Calu3 (cell line): ENCODE data around the gene CASK. TPM values are rescaled to one million over a fixed set of nuclear protein-coding genes. Genes with fewer than 3 reads are reported as not detected.
A peak's percentile ranks its signal among the peaks of the same experiment; 100 is the strongest.
"Not testable (repeated sequence)": the region's sequence is repeated elsewhere in the genome, so short reads cannot be mapped to it uniquely, and the experiment has no call there.

Experiments
- BruUV-seq: library from RNA; stranded (reverse); fragments of 400-500 nt; replicated peaks from 2 replicates; lab custom pipeline; 2021; lab: Mats Ljungman, UMichigan
- CTCF ChIA-PET: fragments of 300-600 bp; sonication (Branson Sonifier 250); formaldehyde crosslinking; loops from one replicate; lab custom pipeline; 2022; ENCODE audit warnings: antibody characterized with exemption; lab: Charles Lee
- DNase-seq: peaks from one replicate; pipeline ENCODE4 v3.0.0; 2022
- H3K27ac Mint-ChIP-seq: one replicate; pipeline ENCODE4 v1.8.0; 2022; ENCODE audit warnings: mixed read lengths; ENCODE audit not compliant: unreplicated experiment
- H3K27me3 Mint-ChIP-seq: one replicate; pipeline ENCODE4 v1.8.0; 2022; ENCODE audit warnings: mixed read lengths; ENCODE audit not compliant: unreplicated experiment
- H3K36me3 Mint-ChIP-seq: one replicate; pipeline ENCODE4 v1.8.0; 2022; ENCODE audit warnings: mild to moderate bottlenecking, moderate library complexity, mixed read lengths; ENCODE audit not compliant: insufficient read depth, unreplicated experiment
- H3K4me1 Mint-ChIP-seq: one replicate; pipeline ENCODE4 v1.8.0; 2022; ENCODE audit warnings: mild to moderate bottlenecking, low read depth, mixed read lengths; ENCODE audit not compliant: unreplicated experiment
- H3K4me3 Mint-ChIP-seq: one replicate; pipeline ENCODE4 v1.8.0; 2022; ENCODE audit warnings: mild to moderate bottlenecking, low read depth, moderate library complexity, mixed read lengths; ENCODE audit not compliant: unreplicated experiment
- H3K9me3 Mint-ChIP-seq: one replicate; pipeline ENCODE4 v1.8.0; 2022; ENCODE audit warnings: low read depth, mixed read lengths; ENCODE audit not compliant: unreplicated experiment
- CTCF ChIP-seq: fragments of 200-600 bp; IDR thresholded peaks from one replicate; pipeline ENCODE4 v1.8.0; 2022; ENCODE audit warnings: antibody characterized with exemption; ENCODE audit not compliant: unreplicated experiment
- intact Hi-C: fragments of 100-400 bp; cut with micrococcal nuclease; formaldehyde crosslinking; loops from one replicate; pipeline ENCODE4 v1.10.0; 2022; ENCODE audit not compliant: unreplicated experiment
- total RNA-seq: library from RNA; stranded (reverse); gene quantifications from 2 replicates; pipeline ENCODE4 v1.2.3, GENCODE V29; 2022

Gene CASK
- total RNA-seq, 1 experiment from 2014 or later: 157 TPM

DNA sequence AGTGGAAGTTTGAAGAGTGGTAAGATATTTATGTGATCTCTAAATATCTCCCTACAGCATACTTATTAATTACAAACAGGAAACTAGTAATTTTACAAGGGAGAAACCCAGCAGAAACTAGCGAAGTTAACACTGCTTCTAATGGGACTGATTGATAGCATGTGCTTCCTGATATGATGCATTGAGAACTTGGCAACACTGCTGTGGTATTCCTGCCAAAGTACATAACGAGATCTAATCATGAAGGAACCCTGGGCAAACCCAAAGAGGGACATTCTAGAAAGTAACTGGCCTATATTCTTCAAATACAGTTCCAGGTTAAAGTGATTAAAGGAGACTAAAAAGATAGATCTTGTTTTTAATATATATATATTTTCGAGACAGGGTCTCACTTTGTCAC, 239.2 kb downstream of the CASK start:
- intact Hi-C loops: no loop called here
- Mint-ChIP-seq H3K4me3 (no peak overlapping the region), H3K36me3 (no peaks in the 10 kb centered on the region), H3K9me3 (no peaks in the 10 kb centered on the region), H3K4me1 (peaks cover 9% of the 10 kb centered on the region), H3K27me3 (no peaks in the 10 kb centered on the region), H3K27ac (no peak overlapping the region)
- BruUV-seq: no TSS peak
- TF ChIP-seq CTCF: no peak
- peak; percentile 4 for DNase-seq
- CTCF ChIA-PET: no interaction called here

- TF ChIP-seq CTCF: no peak
- no TSS peak for BruUV-seq
- no peak for DNase-seq
- intact Hi-C loops: no loop called here
- no peak overlapping the region for H3K27ac Mint-ChIP-seq
- H3K9me3 Mint-ChIP-seq: no peaks in the 10 kb centered on the region
- no peaks in the 10 kb centered on the region for H3K27me3 Mint-ChIP-seq
- no peaks in the 10 kb centered on the region for H3K4me1 Mint-ChIP-seq
- no peak overlapping the region for H3K4me3 Mint-ChIP-seq
- no peaks in the 10 kb centered on the region for H3K36me3 Mint-ChIP-seq
- CTCF ChIA-PET: interaction anchor here (0.6 kb wide), 1 partner anchor 42 kb away, joined by 4 read pairs; no protein-coding TSS in a partner anchor
These were observed 245.9 kb downstream of the CASK start for GRCh38 chrX:41677183-41678060.

GRCh38 chrX:41676361-41676760, 247.0 kb downstream of the CASK start:
- H3K36me3 Mint-ChIP-seq, H3K27me3 Mint-ChIP-seq, H3K4me3 Mint-ChIP-seq, DNase-seq, intact Hi-C loops, CTCF ChIA-PET, BruUV-seq, H3K9me3 Mint-ChIP-seq: not testable (repeated sequence)
- peaks cover 11% of the 10 kb centered on the region for H3K4me1 Mint-ChIP-seq
- peak overlapping the region; percentile 10 for H3K27ac Mint-ChIP-seq

DNA sequence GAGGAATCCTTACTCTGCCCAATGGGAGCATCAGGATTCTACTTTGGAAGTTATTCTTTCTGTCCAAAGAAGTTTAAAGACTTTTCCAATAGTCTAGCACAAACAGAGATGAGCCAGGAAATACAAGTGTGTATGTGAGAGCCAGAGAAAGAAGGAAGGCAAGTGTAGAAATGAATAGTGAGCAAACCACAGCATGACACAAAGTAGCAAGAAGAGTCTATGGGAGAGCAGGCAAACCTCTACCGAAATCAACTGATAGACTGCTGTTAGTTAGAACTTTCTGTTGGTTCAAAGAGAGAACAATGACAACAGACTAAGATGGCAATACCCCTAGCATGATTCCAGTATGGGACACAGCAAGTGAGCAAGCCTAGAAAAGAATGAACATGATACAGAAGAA, 250.7 kb downstream of the CASK start:
- BruUV-seq: no TSS peak
- Mint-ChIP-seq H3K27me3 (no peaks in the 10 kb centered on the region), H3K27ac (no peak overlapping the region), H3K36me3 (no peaks in the 10 kb centered on the region), H3K9me3 (no peaks in the 10 kb centered on the region), H3K4me3 (no peak overlapping the region), H3K4me1 (peaks cover 22% of the 10 kb centered on the region)
- no peak for TF ChIP-seq CTCF
- CTCF ChIA-PET: no interaction called here
- DNase-seq: no peak
- intact Hi-C loops: no loop called here

- no TSS peak for BruUV-seq
- CTCF ChIA-PET: no interaction called here
- no peaks in the 10 kb centered on the region for H3K9me3 Mint-ChIP-seq
- H3K4me1 Mint-ChIP-seq: peaks cover 36% of the 10 kb centered on the region
- H3K36me3 Mint-ChIP-seq: no peaks in the 10 kb centered on the region
- TF ChIP-seq CTCF: no peak
- intact Hi-C loops: no loop called here
- no peaks in the 10 kb centered on the region for H3K27me3 Mint-ChIP-seq
- H3K27ac Mint-ChIP-seq: peak overlapping the region; percentile 39
- DNase-seq: no peak
- H3K4me3 Mint-ChIP-seq: no peak overlapping the region
These were observed 252.3 kb downstream of the CASK start for GRCh38 chrX:41671082-41671481.
